ENCODE results near the gene RELB. TPM values are rescaled to one million over a fixed set of nuclear protein-coding genes. Genes with fewer than 3 reads are reported as not detected.

RELB gene
- total RNA-seq, 4 donors from 2014 or later: 1.4 to 16.5 (median 10.6) TPM

DNA sequence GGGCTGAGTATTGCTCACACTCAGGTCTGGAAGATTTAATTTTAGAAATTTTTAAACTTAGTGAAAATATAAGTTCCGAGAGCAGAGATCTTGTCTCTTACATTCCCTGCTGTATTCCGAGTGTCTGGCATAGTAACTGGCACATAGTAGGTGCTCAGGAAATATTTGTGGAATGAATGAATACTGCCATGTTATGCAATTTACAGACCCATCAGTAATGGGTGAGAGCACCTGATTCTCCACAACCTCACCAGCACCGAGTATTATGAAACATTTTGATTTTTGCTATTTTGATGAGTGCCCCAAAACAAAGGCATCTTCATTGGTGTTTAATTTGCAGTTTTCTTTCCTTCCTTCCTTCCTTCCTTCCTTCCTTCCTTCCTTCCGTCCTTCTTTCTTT lies 21.8 kb downstream of the RELB start:
- no peak for DNase-seq (ENCODE audit: low spot score in 2 of 2)
- H3K9me3 ChIP-seq: no peaks in the 10 kb centered on the region
- H3K4me1 ChIP-seq: no peaks in the 10 kb centered on the region
- no peaks in the 10 kb centered on the region for H3K27me3 ChIP-seq
- 96% methylated on average over 4 of the region's 4 CpGs for WGBS
- no peak overlapping the region for H3K27ac ChIP-seq
- TF ChIP-seq, protein P1, sequence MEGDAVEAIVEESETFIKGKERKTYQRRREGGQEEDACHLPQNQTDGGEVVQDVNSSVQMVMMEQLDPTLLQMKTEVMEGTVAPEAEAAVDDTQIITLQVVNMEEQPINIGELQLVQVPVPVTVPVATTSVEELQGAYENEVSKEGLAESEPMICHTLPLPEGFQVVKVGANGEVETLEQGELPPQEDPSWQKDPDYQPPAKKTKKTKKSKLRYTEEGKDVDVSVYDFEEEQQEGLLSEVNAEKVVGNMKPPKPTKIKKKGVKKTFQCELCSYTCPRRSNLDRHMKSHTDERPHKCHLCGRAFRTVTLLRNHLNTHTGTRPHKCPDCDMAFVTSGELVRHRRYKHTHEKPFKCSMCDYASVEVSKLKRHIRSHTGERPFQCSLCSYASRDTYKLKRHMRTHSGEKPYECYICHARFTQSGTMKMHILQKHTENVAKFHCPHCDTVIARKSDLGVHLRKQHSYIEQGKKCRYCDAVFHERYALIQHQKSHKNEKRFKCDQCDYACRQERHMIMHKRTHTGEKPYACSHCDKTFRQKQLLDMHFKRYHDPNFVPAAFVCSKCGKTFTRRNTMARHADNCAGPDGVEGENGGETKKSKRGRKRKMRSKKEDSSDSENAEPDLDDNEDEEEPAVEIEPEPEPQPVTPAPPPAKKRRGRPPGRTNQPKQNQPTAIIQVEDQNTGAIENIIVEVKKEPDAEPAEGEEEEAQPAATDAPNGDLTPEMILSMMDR (IDR thresholded peaks at IDR 0.05): no peak
- TF ChIP-seq POLR2A (IDR thresholded peaks at IDR 0.05) (no peak), POLR2AphosphoS5 (IDR thresholded peaks at IDR 0.05) (no peak), EP300 (IDR thresholded peaks at IDR 0.05) (no peak)
- H3K4me3 ChIP-seq: no peak overlapping the region
- H3K36me3 ChIP-seq: peaks cover 30% of the 10 kb centered on the region

DNA sequence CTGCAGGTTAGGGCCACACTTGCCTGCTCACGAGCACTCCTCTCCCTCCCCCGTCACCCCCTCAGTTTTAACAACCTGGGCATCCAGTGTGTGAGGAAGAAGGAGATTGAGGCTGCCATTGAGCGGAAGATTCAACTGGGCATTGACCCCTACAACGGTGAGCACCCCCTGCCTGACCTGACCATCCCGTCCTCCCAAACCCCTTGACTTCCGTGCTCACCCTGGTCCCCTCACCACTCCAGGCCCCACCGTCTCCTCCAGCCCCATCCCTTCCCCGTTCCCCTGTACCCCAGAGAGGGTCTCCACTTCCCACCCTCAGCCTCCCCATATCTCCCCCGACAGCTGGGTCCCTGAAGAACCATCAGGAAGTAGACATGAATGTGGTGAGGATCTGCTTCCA lies 24.0 kb downstream of the RELB start:
- no peak for DNase-seq (ENCODE audit: low spot score in 2 of 2)
- TF ChIP-seq POLR2AphosphoS5 (IDR thresholded peaks at IDR 0.05) (no peak), POLR2A (IDR thresholded peaks at IDR 0.05) (no peak), EP300 (IDR thresholded peaks at IDR 0.05) (no peak)
- TF ChIP-seq, protein P1 (IDR thresholded peaks at IDR 0.05): no peak
- H3K27me3 ChIP-seq: no peaks in the 10 kb centered on the region
- no peaks in the 10 kb centered on the region for H3K4me1 ChIP-seq
- no peak overlapping the region for H3K4me3 ChIP-seq
- no peaks in the 10 kb centered on the region for H3K9me3 ChIP-seq
- H3K36me3 ChIP-seq: peaks cover 44% of the 10 kb centered on the region
- H3K27ac ChIP-seq: no peak overlapping the region
- 94% methylated on average over 9 of the region's 9 CpGs for WGBS

DNA sequence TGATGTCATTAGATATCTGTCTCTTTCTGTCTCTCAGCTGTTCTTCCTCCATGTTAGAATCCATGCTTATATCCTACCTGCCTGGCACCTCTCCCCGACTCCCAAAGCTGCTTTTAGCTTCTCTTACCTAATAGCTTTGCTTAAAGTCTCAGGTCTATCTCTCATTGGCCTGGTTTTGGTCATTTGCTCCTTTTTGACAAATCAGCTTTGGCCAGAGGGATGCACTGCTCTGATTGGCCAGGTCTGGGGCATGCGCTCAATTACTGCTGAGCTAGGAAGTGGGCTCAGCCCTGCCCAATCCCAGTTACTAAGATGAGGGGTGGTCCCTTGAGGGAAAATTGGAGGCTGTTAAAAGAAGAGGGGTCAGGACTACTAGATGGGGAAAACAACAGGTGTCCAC lies 26.1 kb downstream of the RELB start:
- no peaks in the 10 kb centered on the region for H3K9me3 ChIP-seq
- TF ChIP-seq EP300 (IDR thresholded peaks at IDR 0.05) (no peak), POLR2A (IDR thresholded peaks at IDR 0.05) (no peak), POLR2AphosphoS5 (IDR thresholded peaks at IDR 0.05) (no peak)
- TF ChIP-seq, protein P1 (IDR thresholded peaks at IDR 0.05): no peak
- DNase-seq (ENCODE audit: low spot score in 2 of 2): no peak
- 94% methylated on average over 2 of the region's 2 CpGs for WGBS
- no peak overlapping the region for H3K27ac ChIP-seq
- no peak overlapping the region for H3K4me3 ChIP-seq
- H3K27me3 ChIP-seq: no peaks in the 10 kb centered on the region
- H3K4me1 ChIP-seq: no peaks in the 10 kb centered on the region
- H3K36me3 ChIP-seq: peaks cover 52% of the 10 kb centered on the region

DNA sequence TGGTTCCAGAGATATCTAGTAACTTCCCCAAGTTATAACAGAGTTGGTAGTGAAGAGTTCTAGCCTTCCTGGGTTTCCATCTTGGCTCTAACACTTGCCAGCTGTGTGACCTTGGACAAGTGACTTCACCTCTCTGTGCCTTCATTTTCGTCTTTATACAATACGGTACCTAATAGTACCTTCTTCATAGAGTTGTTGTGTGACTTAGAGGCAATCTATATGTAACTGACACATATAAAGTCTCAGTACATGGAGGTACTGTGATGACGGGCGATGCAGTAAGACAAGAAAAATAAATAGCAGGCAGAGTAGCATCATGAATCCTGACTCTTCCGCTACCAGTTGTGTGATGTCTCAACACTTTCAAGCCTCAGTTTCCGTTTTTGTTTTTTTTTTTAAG lies 29.6 kb downstream of the RELB start:
- H3K9me3 ChIP-seq: no peaks in the 10 kb centered on the region
- no peak overlapping the region for H3K27ac ChIP-seq
- no peak for DNase-seq (ENCODE audit: low spot score in 2 of 2)
- WGBS: 97% methylated on average over 6 of the region's 6 CpGs
- TF ChIP-seq POLR2AphosphoS5 (IDR thresholded peaks at IDR 0.05) (no peak), POLR2A (IDR thresholded peaks at IDR 0.05) (no peak), EP300 (IDR thresholded peaks at IDR 0.05) (no peak)
- TF ChIP-seq, protein P1 (IDR thresholded peaks at IDR 0.05): no peak
- no peak overlapping the region for H3K4me3 ChIP-seq
- H3K4me1 ChIP-seq: no peaks in the 10 kb centered on the region
- peaks cover 74% of the 10 kb centered on the region for H3K36me3 ChIP-seq
- H3K27me3 ChIP-seq: no peaks in the 10 kb centered on the region

DNA sequence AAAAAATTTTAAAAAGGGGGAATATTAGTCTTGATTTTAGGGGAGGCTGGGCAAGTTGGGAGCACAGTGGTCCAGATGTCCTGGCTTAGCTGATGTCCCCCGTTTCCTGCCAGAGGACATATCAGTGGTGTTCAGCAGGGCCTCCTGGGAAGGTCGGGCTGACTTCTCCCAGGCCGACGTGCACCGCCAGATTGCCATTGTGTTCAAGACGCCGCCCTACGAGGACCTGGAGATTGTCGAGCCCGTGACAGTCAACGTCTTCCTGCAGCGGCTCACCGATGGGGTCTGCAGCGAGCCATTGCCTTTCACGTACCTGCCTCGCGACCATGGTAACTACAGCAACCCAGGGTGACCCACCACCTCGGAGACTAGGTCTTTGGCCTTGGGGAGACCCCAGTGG lies 31.2 kb downstream of the RELB start:
- H3K4me1 ChIP-seq: no peaks in the 10 kb centered on the region
- H3K9me3 ChIP-seq: no peaks in the 10 kb centered on the region
- no peak overlapping the region for H3K27ac ChIP-seq
- WGBS: 80% methylated on average over 11 of the region's 18 CpGs
- DNase-seq (ENCODE audit: low spot score in 2 of 2): no peak
- H3K4me3 ChIP-seq: no peak overlapping the region
- H3K36me3 ChIP-seq: peaks cover 71% of the 10 kb centered on the region
- no peaks in the 10 kb centered on the region for H3K27me3 ChIP-seq
- no peak for TF ChIP-seq POLR2A (IDR thresholded peaks at IDR 0.05)
- TF ChIP-seq POLR2AphosphoS5 (IDR thresholded peaks at IDR 0.05): no peak
- TF ChIP-seq, protein P1 (IDR thresholded peaks at IDR 0.05): no peak
- TF ChIP-seq EP300 (IDR thresholded peaks at IDR 0.05): no peak

All from suprapubic skin (tissue), 4 donors.